GM12892 (cell line): ENCODE measurements around the gene PATJ.

Source experiments
- POLR2A ChIP-seq: IDR thresholded peaks from 2 replicates; pipeline ENCODE4 v1.6.1; 2011; ENCODE audit warnings: low read depth, low read length, control low read depth
- POLR2AphosphoS5 ChIP-seq: IDR thresholded peaks from 2 replicates; pipeline ENCODE4 v1.6.1; 2011; ENCODE audit warnings: low read depth, low read length, control low read depth
- TAF1 ChIP-seq: IDR thresholded peaks from 2 replicates; pipeline ENCODE4 v1.6.1; 2011; ENCODE audit warnings: low read depth, mild to moderate bottlenecking, control low read depth, low read length, borderline replicate concordance

DNA sequence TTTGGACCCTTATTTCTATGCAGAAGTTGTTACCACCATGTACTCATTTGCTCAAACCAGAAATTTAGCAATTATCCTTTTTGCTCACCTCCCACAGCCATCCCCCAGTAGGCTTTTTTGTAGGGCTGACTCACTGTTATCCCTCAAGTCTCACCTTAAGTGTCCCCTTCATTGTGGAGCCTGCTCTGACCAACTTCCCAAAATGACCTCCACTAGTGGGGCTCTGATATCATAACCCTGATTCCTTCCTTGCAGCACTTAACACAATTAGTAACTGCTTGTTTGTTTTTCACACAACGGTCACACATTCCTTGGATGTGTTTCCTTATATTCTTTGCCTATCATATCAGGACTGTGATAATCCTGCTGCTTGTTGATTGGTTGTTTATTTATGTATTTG lies 76.7 kb downstream of the PATJ start:
- TF ChIP-seq POLR2AphosphoS5 (no peak), POLR2A (no peak), TAF1 (no peak)
